Brain microvascular endothelial cell (primary cell): ENCODE data around the gene RAD51.

ENCODE experiments used
- DNase-seq: peaks from one replicate; pipeline ENCODE4 v3.0.0-alpha.2; 2020
- H3K27ac ChIP-seq: fragments of 250-450 bp; sonication (Bioruptor Pico); 2 replicates; pipeline ENCODE4 v1.5.1; 2020; ENCODE audit warnings: mild to moderate bottlenecking, moderate library complexity
- H3K27me3 ChIP-seq: fragments of 250-450 bp; sonication (Bioruptor Pico); replicated peaks from 2 replicates; pipeline ENCODE4 v1.5.1; 2020; ENCODE audit warnings: mild to moderate bottlenecking
- H3K36me3 ChIP-seq: fragments of 250-450 bp; sonication (Bioruptor Pico); replicated peaks from 2 replicates; pipeline ENCODE4 v1.5.1; 2020; ENCODE audit warnings: mild to moderate bottlenecking
- H3K4me3 ChIP-seq: 2 replicates; pipeline ENCODE4 v1.5.1; 2011; ENCODE audit warnings: low read depth, mild to moderate bottlenecking, control low read depth, low read length, moderate library complexity
- CTCF ChIP-seq: IDR thresholded peaks from 2 replicates; pipeline ENCODE4 v1.5.1; 2011; ENCODE audit warnings: low read depth, mild to moderate bottlenecking, moderate library complexity, low read length, control low read depth, inconsistent platforms; ENCODE audit errors: missing control alignments
- in situ Hi-C: cut with HindIII; loops from 2 replicates; pipeline ENCODE4 v1.10.0; 2017; ENCODE audit warnings: low sequenced_read_pairs, low pct_ligation_motif_present

RAD51 gene

GRCh38 chr15:40731034-40731433, 36.1 kb downstream of the RAD51 start:
- no peak for TF ChIP-seq CTCF
- no peak for DNase-seq
- in situ Hi-C loops, result no loop called here
- H3K27ac ChIP-seq, result no peak overlapping the region
- no peak overlapping the region for H3K4me3 ChIP-seq
- H3K27me3 ChIP-seq, result no peaks in the 10 kb centered on the region
- H3K36me3 ChIP-seq, result peaks cover 20% of the 10 kb centered on the region

GRCh38 chr15:40736575-40736974, 41.6 kb downstream of the RAD51 start:
- H3K4me3 ChIP-seq, result no peak overlapping the region
- DNase-seq, result no peak
- peaks cover 48% of the 10 kb centered on the region for H3K36me3 ChIP-seq
- no peak overlapping the region for H3K27ac ChIP-seq
- H3K27me3 ChIP-seq, result no peaks in the 10 kb centered on the region
- in situ Hi-C loops, result no loop called here
- no peak for TF ChIP-seq CTCF

- in situ Hi-C loops, result no loop called here
- DNase-seq, result no peak
- no peak overlapping the region for H3K27ac ChIP-seq
- H3K4me3 ChIP-seq, result no peak overlapping the region
- H3K36me3 ChIP-seq, result peaks cover 48% of the 10 kb centered on the region
- no peak for TF ChIP-seq CTCF
- no peaks in the 10 kb centered on the region for H3K27me3 ChIP-seq
Observed at GRCh38 chr15:40737048-40737447, 42.1 kb downstream of the RAD51 start.

GRCh38 chr15:40739047-40739446, 44.1 kb downstream of the RAD51 start:
- in situ Hi-C loops, result no loop called here
- Histone ChIP-seq H3K4me3 (no peak overlapping the region), H3K27ac (no peak overlapping the region), H3K36me3 (peaks cover 45% of the 10 kb centered on the region), H3K27me3 (no peaks in the 10 kb centered on the region)
- DNase-seq, result no peak
- TF ChIP-seq CTCF, result no peak

- H3K27me3 ChIP-seq, result no peaks in the 10 kb centered on the region
- no peak overlapping the region for H3K4me3 ChIP-seq
- in situ Hi-C loops, result no loop called here
- no peak overlapping the region for H3K27ac ChIP-seq
- DNase-seq, result no peak
- TF ChIP-seq CTCF, result peak; percentile 28
- H3K36me3 ChIP-seq, result peaks cover 49% of the 10 kb centered on the region
Observed at GRCh38 chr15:40739854-40740253, 44.9 kb downstream of the RAD51 start.

GRCh38 chr15:40743485-40743901, 48.5 kb downstream of the RAD51 start:
- in situ Hi-C loops, result no loop called here
- Histone ChIP-seq H3K36me3 (peaks cover 32% of the 10 kb centered on the region), H3K27ac (peak overlapping the region; percentile 5), H3K27me3 (no peaks in the 10 kb centered on the region), H3K4me3 (no peak overlapping the region)
- no peak for DNase-seq
- no peak for TF ChIP-seq CTCF
